GM12878 (cell line): ENCODE data around the gene KCNK5. TPM values are rescaled to one million over a fixed set of nuclear protein-coding genes. Genes with fewer than 3 reads are reported as not detected.
A peak's percentile ranks its signal among the peaks of the same experiment; 100 is the strongest.

Experiments used
- ATAC-seq: fragments of 200-7000 bp; cut with Tn5 transposase; 3 replicates; pipeline ENCODE4 v1.9.1; 2020; ENCODE audit warnings: mild to moderate bottlenecking, moderate library complexity
- BruUV-seq: library from RNA; stranded (reverse); fragments of 400-500 nt; replicated peaks from 2 replicates; lab custom pipeline; 2021; lab: Mats Ljungman, UMichigan
- CTCF ChIA-PET: fragments of 300-600 bp; sonication (Branson Sonifier 250); formaldehyde crosslinking; extraction: SDS; loops from one replicate; lab custom pipeline; 2021; ENCODE audit warnings: inconsistent platforms; lab: Yijun Ruan, JAX
- POLR2A ChIA-PET: fragments of 350-600 bp; formaldehyde crosslinking; extraction: SDS; loops from one replicate; lab custom pipeline; 2021; ENCODE audit warnings: inconsistent platforms; lab: Charles Lee
- RAD21 ChIA-PET: fragments of 300-600 bp; sonication (Branson Sonifier 250); formaldehyde crosslinking; loops from one replicate; lab custom pipeline; 2023; ENCODE audit warnings: antibody characterized with exemption; ENCODE audit not compliant: unreplicated experiment; lab: Charles Lee
- SMC1A ChIA-PET: fragments of 300-600 bp; sonication (Branson Sonifier 250); formaldehyde crosslinking; loops from one replicate; lab custom pipeline; 2023; ENCODE audit not compliant: unreplicated experiment, uncharacterized antibody; lab: Charles Lee
- DNase-seq: peaks from one replicate; pipeline ENCODE4 v3.0.0-alpha.2; 2011; ENCODE audit warnings: low read depth, low spot score
- FAIRE-seq: peaks from 3 replicates; lab custom pipeline; 2011; peaks lifted over from hg19 to GRCh38; lab: Jason Lieb, UNC
- H2AFZ ChIP-seq: 2 replicates; pipeline ENCODE4 v1.6.0; 2011; ENCODE audit warnings: low read depth, low read length, control low read depth; ENCODE audit not compliant: control insufficient read depth
- H3K27ac ChIP-seq: 2 replicates; pipeline ENCODE4 v1.5.1; 2011; ENCODE audit warnings: control low read depth; ENCODE audit not compliant: control insufficient read depth, insufficient read depth
- H3K27me3 ChIP-seq, 2 experiments: replicated peaks in 1 of 2; 2 replicates each; pipeline versions ENCODE4 v1.6.0 to v1.6.1; 2011; ENCODE audit warnings: low read length in 1 of 2; ENCODE audit not compliant: control insufficient read depth in 2 of 2, insufficient read depth in 2 of 2
- H3K36me3 ChIP-seq, 2 experiments: 2 replicates each; pipeline ENCODE4 v1.5.1; 2011; ENCODE audit warnings: low read length in 1 of 2; ENCODE audit not compliant: control insufficient read depth in 2 of 2, insufficient read depth in 2 of 2
- H3K4me1 ChIP-seq: 2 replicates; pipeline ENCODE4 v1.6.1; 2011; ENCODE audit warnings: mild to moderate bottlenecking, low read length, moderate library complexity, mixed read lengths; ENCODE audit not compliant: control insufficient read depth, insufficient read depth
- H3K4me2 ChIP-seq: 2 replicates; pipeline ENCODE4 v1.6.0; 2011; ENCODE audit warnings: control low read depth; ENCODE audit not compliant: control insufficient read depth, insufficient read depth
- H3K4me3 ChIP-seq: fragments of 200-600 bp; sonication (generic); 2 replicates; pipeline ENCODE4 v1.5.1; 2016
- H3K79me2 ChIP-seq: 2 replicates; pipeline ENCODE4 v1.6.0; 2011; ENCODE audit warnings: low read length; ENCODE audit not compliant: control insufficient read depth, insufficient read depth
- H3K9ac ChIP-seq: 2 replicates; pipeline ENCODE4 v1.8.0; 2011; ENCODE audit warnings: low read length, control low read depth, mixed read lengths; ENCODE audit not compliant: control insufficient read depth, insufficient read depth
- H3K9me3 ChIP-seq: replicated peaks from 3 replicates; pipeline ENCODE4 v1.5.1; 2011; ENCODE audit warnings: mild to moderate bottlenecking, low read length; ENCODE audit not compliant: control insufficient read depth, insufficient read depth
- H4K20me1 ChIP-seq: 2 replicates; pipeline ENCODE4 v1.6.0; 2011; ENCODE audit not compliant: control insufficient read depth, insufficient read depth
- ATF3 ChIP-seq: IDR thresholded peaks from 2 replicates; pipeline ENCODE4 v1.6.1; 2011; ENCODE audit warnings: low read depth, mild to moderate bottlenecking, low read length, moderate library complexity, borderline replicate concordance; ENCODE audit errors: extremely low read depth
- BMI1 ChIP-seq: fragments of 450-650 bp; IDR thresholded peaks from 2 replicates; pipeline ENCODE4 v1.6.1; 2016; ENCODE audit warnings: mild to moderate bottlenecking, moderate library complexity, borderline replicate concordance
- BRCA1 ChIP-seq: IDR thresholded peaks from 2 replicates; pipeline ENCODE4 v1.6.1; 2011; ENCODE audit warnings: low read depth, low read length, improper control_type of control experiment
- MLLT1 ChIP-seq: fragments of 450-650 bp; IDR thresholded peaks from 2 replicates; pipeline ENCODE4 v1.6.1; 2016; ENCODE audit warnings: mild to moderate bottlenecking
- PAX5 ChIP-seq: IDR thresholded peaks from 2 replicates; pipeline ENCODE4 v1.6.1; 2011; ENCODE audit warnings: low read depth, low read length, borderline replicate concordance
- SMAD5 ChIP-seq: IDR thresholded peaks from 2 replicates; pipeline ENCODE4 v1.6.1; 2016; ENCODE audit warnings: antibody characterized with exemption, low read depth
- SRF ChIP-seq, 2 experiments: IDR thresholded peaks; 2 replicates each; pipeline ENCODE4 v1.6.1; 2011; ENCODE audit warnings: low read depth in 2 of 2, low read length in 2 of 2, mild to moderate bottlenecking in 1 of 2, moderate library complexity in 1 of 2
- ZBED1 ChIP-seq: IDR thresholded peaks from 2 replicates; pipeline ENCODE4 v1.6.1; 2016; ENCODE audit warnings: borderline replicate concordance
- WGBS: methylation state at CpG from one replicate; pipeline ENCODE4 v1.1.6; 2016; ENCODE audit warnings: low lambda C conversion rate; ENCODE audit not compliant: insufficient replicate concordance, insufficient coverage; ENCODE audit errors: missing lambda C conversion rate; 5-methylcytosine and 5-hydroxymethylcytosine counted together
- in situ Hi-C: fragments of 300-500 bp; cut with MboI; formaldehyde crosslinking; loops from 9 replicates; pipeline ENCODE4 v1.14.3; 2018; ENCODE audit warnings: mixed read lengths
- intact Hi-C: fragments of 100-400 bp; cut with micrococcal nuclease; formaldehyde crosslinking; loops from one replicate; pipeline ENCODE4 v1.14.2; 2022; ENCODE audit not compliant: unreplicated experiment
- polyA plus RNA-seq, 11 experiments: library from polyadenylated mRNA; depleted of rRNA in 4 of 11; unstranded in 6 of 11; stranded (reverse) in 5 of 11; fragments of >200 nt; fragmentation: Nextera tagmentation in 4 of 11; fragmentation: Illumina TruSeq in 1 of 11; extraction: Ambion mirVana in 4 of 11; extraction: Trizol in 1 of 11; gene quantifications; 1 replicate in 1 of 11; 2 replicates in 10 of 11; pipeline versions ENCODE4 v1.2.1 to v1.2.3, GENCODE V29; 2011 to 2016; ENCODE audit warnings: inconsistent platforms in 2 of 11, missing spikeins in 2 of 11, low read depth in 1 of 11
- total RNA-seq, 4 experiments: library from RNA; depleted of rRNA in 3 of 4; stranded (reverse); fragments of >200 nt in 3 of 4; fragmentation: Illumina TruSeq in 1 of 4; extraction: Trizol in 1 of 4; gene quantifications; 2 replicates each; pipeline versions ENCODE4 v1.2.1 to v1.2.3, GENCODE V29; 2013 to 2021

KCNK5 gene
- total and polyA plus RNA-seq, 10 of the 15 experiments (the other 5 are each of a cell fraction or from before 2014, with no cell fraction given), result 0.11 to 4.2 (median 2.1) TPM

- intact Hi-C loops, result no loop called here
- CTCF ChIA-PET, result interaction anchor here (0.6 to 1.4 kb wide), 5 partner anchors 11 to 664 kb away, joined by 3 to 5 read pairs (median 4); no protein-coding TSS in a partner anchor
- BruUV-seq, result no TSS peak
- peak; percentile 2; the same call in 1 of the 3 replicates for ATAC-seq
- POLR2A ChIA-PET, result interaction anchor here (0.5 kb wide), 1 partner anchor 892 kb away, joined by 3 read pairs; no protein-coding TSS in a partner anchor
- H3K4me2 ChIP-seq, result peak overlapping the region; percentile 31
- peak overlapping the region; percentile 57; the same call in 1 of the 2 replicates for H3K27ac ChIP-seq
- peaks cover 10% of the 10 kb centered on the region for H3K79me2 ChIP-seq
- TF ChIP-seq BRCA1 (no peak), BMI1 (no peak), SMAD5 (no peak), ZBED1 (no peak), ATF3 (no peak), SRF (IDR thresholded peaks at IDR 0.05; ENCODE audit: low read depth in 2 of 2, low read length in 2 of 2) (no peak), MLLT1 (no peak), PAX5 (no peak)
- peaks cover 0 to 3% of the 10 kb centered on the region in 2 experiments; a peak in 3 of 4 replicates for H3K27me3 ChIP-seq
- RAD21 ChIA-PET, result interaction anchor here (0.8 to 1.2 kb wide), 5 partner anchors 11 to 58 kb away, joined by 3 read pairs; no protein-coding TSS in a partner anchor
- FAIRE-seq, result no peak
- H4K20me1 ChIP-seq, result no peaks in the 10 kb centered on the region; the same call in 1 of the 2 replicates
- H3K4me3 ChIP-seq, result peak overlapping the region; percentile 57; the same call in 1 of the 2 replicates
- SMC1A ChIA-PET, result interaction anchor here (1.2 to 4.3 kb wide), 2 partner anchors 10 to 59 kb away, joined by 3 to 32 read pairs; no protein-coding TSS in a partner anchor
- H3K9ac ChIP-seq, result peak overlapping the region; percentile 20; the same call in 1 of the 2 replicates
- in situ Hi-C loops, result no loop called here
- no peaks in the 10 kb centered on the region; the same call in 2 of the 3 replicates for H3K9me3 ChIP-seq
- 0% methylated on average over 5 of the region's 10 CpGs for WGBS
- H2AFZ ChIP-seq, result no peak overlapping the region
- no peak for DNase-seq
- peaks cover 8% of the 10 kb centered on the region for H3K4me1 ChIP-seq
- no peaks in the 10 kb centered on the region for H3K36me3 ChIP-seq
These were observed 2.5 kb downstream of the KCNK5 start for GRCh38 chr6:39226639-39227329.
